ENCODE measurements around the gene MAFG. TPM values are rescaled to one million over a fixed set of nuclear protein-coding genes. Genes with fewer than 3 reads are reported as not detected.

MAFG gene
- total RNA-seq, 1 experiment from 2014 or later = 49.7 TPM

DNA sequence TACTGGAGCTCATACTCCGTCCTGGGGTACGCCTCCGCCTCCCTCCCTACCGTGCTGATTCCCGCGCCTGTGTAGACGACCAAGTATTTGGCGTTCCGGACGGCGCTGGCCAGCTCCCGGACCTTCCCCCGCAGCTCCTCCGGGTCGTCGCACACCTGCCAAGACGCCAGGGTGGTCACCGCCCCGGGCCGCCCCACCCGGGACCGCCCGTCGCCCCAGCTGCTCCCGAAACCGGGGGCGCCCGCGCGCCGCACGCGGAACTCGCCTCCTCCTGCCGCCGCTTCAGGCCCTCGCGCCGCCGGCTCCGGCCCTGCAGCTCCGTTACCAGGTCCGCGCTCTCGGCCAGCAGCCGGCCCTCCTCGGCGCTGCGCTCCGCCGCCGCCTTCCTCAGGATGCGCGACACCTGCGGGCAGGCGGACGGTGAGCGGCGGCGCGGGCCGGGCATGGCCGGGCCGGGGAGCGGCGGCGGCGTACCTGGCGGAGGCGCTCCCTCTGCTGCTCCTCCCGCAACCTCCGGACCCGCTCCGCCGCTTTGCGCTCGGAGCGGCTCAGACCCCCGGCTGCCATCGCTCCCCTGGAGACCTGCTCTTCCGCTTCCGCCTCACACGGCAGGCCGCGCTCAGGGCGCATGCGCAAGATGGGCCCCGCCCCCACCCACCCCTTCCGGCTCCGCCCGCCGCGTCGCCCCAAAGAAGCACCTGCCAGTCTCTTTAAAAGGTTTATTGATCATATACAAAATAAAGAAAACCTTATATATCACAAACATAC is 9.8 kb downstream of the MAFG start, which contains the start of gene SIRT7:
SIRT7 (minus strand) TSS at position 612 of the 768 bp plus-strand sequence; CDS start at position 567, 45 bp downstream.
- H3K27me3 ChIP-seq (replicated peaks; ENCODE audit: insufficient read depth, low read depth, low read length, poor library complexity) = no peaks in the 10 kb centered on the region
- peak within 1 kb of the TSS; percentile 85 for H3K4me3 ChIP-seq (ENCODE audit: low read depth, low read length, poor library complexity, severe bottlenecking)
- TF ChIP-seq CTCF (conservative IDR thresholded peaks at IDR 0.05; ENCODE audit: low read depth, low read length) (no peak), EZH2 (IDR thresholded peaks at IDR 0.05; ENCODE audit: borderline replicate concordance, low read depth, low read length, poor library complexity, severe bottlenecking) (no peak)
- peaks cover 7% of the 10 kb centered on the region for H3K4me1 ChIP-seq (ENCODE audit: insufficient read depth, low read length, poor library complexity, severe bottlenecking)
- intact Hi-C loops (cut with micrococcal nuclease; ENCODE audit: unreplicated experiment) = no loop called here
- no peaks in the 10 kb centered on the region for H3K9me3 ChIP-seq (ENCODE audit: low read depth, low read length, poor library complexity, severe bottlenecking)
- BruUV-seq (replicated peaks) = no TSS peak
- POLR2A ChIA-PET (ENCODE audit: low non-redundant PET) = interaction anchor here (0.5 kb wide), 1 partner anchor 63 kb away, joined by 4 read pairs; no protein-coding TSS in a partner anchor
- CTCF ChIA-PET = no interaction called here
- DNase-seq (ENCODE audit: low spot score) = peak; percentile 86
- H3K27ac ChIP-seq (ENCODE audit: low read depth, low read length, poor library complexity, severe bottlenecking) = peak within 1 kb of the TSS; percentile 76
- H3K36me3 ChIP-seq (ENCODE audit: insufficient read depth, low read length, poor library complexity, severe bottlenecking) = peaks cover 46% of the 10 kb centered on the region

- TF ChIP-seq EZH2 (IDR thresholded peaks at IDR 0.05; ENCODE audit: borderline replicate concordance, low read depth, low read length, poor library complexity, severe bottlenecking) (no peak), CTCF (conservative IDR thresholded peaks at IDR 0.05; ENCODE audit: low read depth, low read length) (no peak)
- Histone ChIP-seq H3K4me1 (ENCODE audit: insufficient read depth, low read length, poor library complexity, severe bottlenecking) (peaks cover 7% of the 10 kb centered on the region), H3K4me3 (ENCODE audit: low read depth, low read length, poor library complexity, severe bottlenecking) (peak overlapping the region; percentile 85), H3K27ac (ENCODE audit: low read depth, low read length, poor library complexity, severe bottlenecking) (peak overlapping the region; percentile 76), H3K27me3 (replicated peaks; ENCODE audit: insufficient read depth, low read depth, low read length, poor library complexity) (no peaks in the 10 kb centered on the region), H3K9me3 (ENCODE audit: low read depth, low read length, poor library complexity, severe bottlenecking) (no peaks in the 10 kb centered on the region), H3K36me3 (ENCODE audit: insufficient read depth, low read length, poor library complexity, severe bottlenecking) (peaks cover 39% of the 10 kb centered on the region)
- intact Hi-C loops (cut with micrococcal nuclease; ENCODE audit: unreplicated experiment) = no loop called here
- POLR2A ChIA-PET (ENCODE audit: low non-redundant PET) = no interaction called here
- DNase-seq (ENCODE audit: low spot score) = peak; percentile 37
- no TSS peak for BruUV-seq (replicated peaks)
- CTCF ChIA-PET = no interaction called here
Measured at GRCh38 chr17:81916234-81917001, 11.1 kb downstream of the MAFG start.

DNA sequence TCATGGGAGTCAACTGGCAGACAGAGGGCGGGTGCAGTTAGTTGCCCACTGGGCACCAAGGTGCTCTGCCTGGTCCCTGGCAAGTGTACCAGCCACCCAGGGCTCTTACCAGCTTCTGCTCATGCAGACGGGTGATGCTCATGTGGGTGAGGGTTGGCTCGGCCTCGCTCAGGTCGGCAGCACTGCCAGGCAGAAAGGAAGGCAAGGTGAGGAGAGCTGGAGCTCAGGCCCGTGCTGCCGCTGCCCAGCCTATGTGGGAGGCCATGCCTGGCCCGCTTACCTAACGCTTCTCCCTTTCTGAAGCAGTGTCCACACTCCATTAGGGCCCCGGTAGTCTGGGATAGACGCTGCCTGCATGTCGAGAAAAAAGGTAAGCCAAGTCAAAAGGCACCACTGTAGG is 12.2 kb downstream of the MAFG start:
- CTCF ChIA-PET = no interaction called here
- TF ChIP-seq EZH2 (IDR thresholded peaks at IDR 0.05; ENCODE audit: borderline replicate concordance, low read depth, low read length, poor library complexity, severe bottlenecking) = no peak
- no peak for TF ChIP-seq CTCF (conservative IDR thresholded peaks at IDR 0.05; ENCODE audit: low read depth, low read length)

More for the DNA sequence above, 12.2 kb downstream of the MAFG start:
- intact Hi-C loops (cut with micrococcal nuclease; ENCODE audit: unreplicated experiment) = no loop called here
- BruUV-seq (replicated peaks) = no TSS peak
- no peak overlapping the region for H3K4me3 ChIP-seq (ENCODE audit: low read depth, low read length, poor library complexity, severe bottlenecking)
- no peaks in the 10 kb centered on the region for H3K9me3 ChIP-seq (ENCODE audit: low read depth, low read length, poor library complexity, severe bottlenecking)
- no peaks in the 10 kb centered on the region for H3K27me3 ChIP-seq (replicated peaks; ENCODE audit: insufficient read depth, low read depth, low read length, poor library complexity)
- H3K36me3 ChIP-seq (ENCODE audit: insufficient read depth, low read length, poor library complexity, severe bottlenecking) = peaks cover 30% of the 10 kb centered on the region
- POLR2A ChIA-PET (ENCODE audit: low non-redundant PET) = no interaction called here
- H3K27ac ChIP-seq (ENCODE audit: low read depth, low read length, poor library complexity, severe bottlenecking) = no peak overlapping the region
- DNase-seq (ENCODE audit: low spot score) = no peak
- peaks cover 7% of the 10 kb centered on the region for H3K4me1 ChIP-seq (ENCODE audit: insufficient read depth, low read length, poor library complexity, severe bottlenecking)
